Measurements from ENCODE around the gene SRSF9. TPM values are rescaled to one million over a fixed set of nuclear protein-coding genes. Genes with fewer than 3 reads are reported as not detected.

SRSF9 gene
- total and polyA plus RNA-seq, 2 of the 13 experiments (the other 11 are each of a cell fraction or from before 2014, with no cell fraction given): 125 to 144 TPM

GRCh38 chr12:120468325-120468820 lies 1.2 kb downstream of the SRSF9 start (continued):
- no peak for TF ChIP-seq CHCHD3 (CRISPR knock-in tag; IDR thresholded peaks at IDR 0.05)
- TF ChIP-seq STAT5B (CRISPR knock-in tag; IDR thresholded peaks at IDR 0.05): no peak
- no peak for TF ChIP-seq ZFP36 (IDR thresholded peaks at IDR 0.05; ENCODE audit: borderline replicate concordance, low read depth, low read length, partially characterized antibody)
- TF ChIP-seq E2F5 (CRISPR knock-in tag; conservative IDR thresholded peaks at IDR 0.05): 0 out of 2 replicates have a peak, but pooled peaks have one; percentile 1
- TF ChIP-seq U2AF1 (optimal IDR thresholded peaks at IDR 0.05; ENCODE audit: low read depth, low read length): no peak
- no peak for TF ChIP-seq FOSL1 (CRISPR knock-in tag; IDR thresholded peaks at IDR 0.05; ENCODE audit: borderline replicate concordance)
- no peak for TF ChIP-seq ZNF570 (CRISPR knock-in tag; IDR thresholded peaks at IDR 0.05; ENCODE audit: borderline replicate concordance)
- 0 out of 2 replicates have a peak, but pooled peaks have one; percentile 32 for TF ChIP-seq ZNF761 (CRISPR knock-in tag; conservative IDR thresholded peaks at IDR 0.05)
- TF ChIP-seq, protein P1, sequence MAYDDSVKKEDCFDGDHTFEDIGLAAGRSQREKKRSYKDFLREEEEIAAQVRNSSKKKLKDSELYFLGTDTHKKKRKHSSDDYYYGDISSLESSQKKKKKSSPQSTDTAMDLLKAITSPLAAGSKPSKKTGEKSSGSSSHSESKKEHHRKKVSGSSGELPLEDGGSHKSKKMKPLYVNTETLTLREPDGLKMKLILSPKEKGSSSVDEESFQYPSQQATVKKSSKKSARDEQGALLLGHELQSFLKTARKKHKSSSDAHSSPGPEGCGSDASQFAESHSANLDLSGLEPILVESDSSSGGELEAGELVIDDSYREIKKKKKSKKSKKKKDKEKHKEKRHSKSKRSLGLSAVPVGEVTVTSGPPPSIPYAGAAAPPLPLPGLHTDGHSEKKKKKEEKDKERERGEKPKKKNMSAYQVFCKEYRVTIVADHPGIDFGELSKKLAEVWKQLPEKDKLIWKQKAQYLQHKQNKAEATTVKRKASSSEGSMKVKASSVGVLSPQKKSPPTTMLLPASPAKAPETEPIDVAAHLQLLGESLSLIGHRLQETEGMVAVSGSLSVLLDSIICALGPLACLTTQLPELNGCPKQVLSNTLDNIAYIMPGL (CRISPR knock-in tag; IDR thresholded peaks at IDR 0.05; ENCODE audit: borderline replicate concordance in 1 of 2, low read depth in 1 of 2): no peak
- TF ChIP-seq, protein P2, sequence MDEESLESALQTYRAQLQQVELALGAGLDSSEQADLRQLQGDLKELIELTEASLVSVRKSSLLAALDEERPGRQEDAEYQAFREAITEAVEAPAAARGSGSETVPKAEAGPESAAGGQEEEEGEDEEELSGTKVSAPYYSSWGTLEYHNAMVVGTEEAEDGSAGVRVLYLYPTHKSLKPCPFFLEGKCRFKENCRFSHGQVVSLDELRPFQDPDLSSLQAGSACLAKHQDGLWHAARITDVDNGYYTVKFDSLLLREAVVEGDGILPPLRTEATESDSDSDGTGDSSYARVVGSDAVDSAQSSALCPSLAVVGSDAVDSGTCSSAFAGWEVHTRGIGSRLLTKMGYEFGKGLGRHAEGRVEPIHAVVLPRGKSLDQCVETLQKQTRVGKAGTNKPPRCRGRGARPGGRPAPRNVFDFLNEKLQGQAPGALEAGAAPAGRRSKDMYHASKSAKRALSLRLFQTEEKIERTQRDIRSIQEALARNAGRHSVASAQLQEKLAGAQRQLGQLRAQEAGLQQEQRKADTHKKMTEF (CRISPR knock-in tag; IDR thresholded peaks at IDR 0.05): peak; percentile 34; the same call in 1 of the 2 replicates
- no peak for TF ChIP-seq SMAD1 (CRISPR knock-in tag; IDR thresholded peaks at IDR 0.05; ENCODE audit: borderline replicate concordance, low read depth)
- no peak for TF ChIP-seq ZHX2 (IDR thresholded peaks at IDR 0.05; ENCODE audit: low read depth)
- no peak for TF ChIP-seq ZHX2 (CRISPR knock-in tag; IDR thresholded peaks at IDR 0.05; ENCODE audit: borderline replicate concordance)
- TF ChIP-seq, protein P3, sequence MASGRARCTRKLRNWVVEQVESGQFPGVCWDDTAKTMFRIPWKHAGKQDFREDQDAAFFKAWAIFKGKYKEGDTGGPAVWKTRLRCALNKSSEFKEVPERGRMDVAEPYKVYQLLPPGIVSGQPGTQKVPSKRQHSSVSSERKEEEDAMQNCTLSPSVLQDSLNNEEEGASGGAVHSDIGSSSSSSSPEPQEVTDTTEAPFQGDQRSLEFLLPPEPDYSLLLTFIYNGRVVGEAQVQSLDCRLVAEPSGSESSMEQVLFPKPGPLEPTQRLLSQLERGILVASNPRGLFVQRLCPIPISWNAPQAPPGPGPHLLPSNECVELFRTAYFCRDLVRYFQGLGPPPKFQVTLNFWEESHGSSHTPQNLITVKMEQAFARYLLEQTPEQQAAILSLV (CRISPR knock-in tag; IDR thresholded peaks at IDR 0.05; ENCODE audit: borderline replicate concordance): no peak
- no peak for TF ChIP-seq GABPA (IDR thresholded peaks at IDR 0.05; ENCODE audit: low read depth, low read length)
- TF ChIP-seq GABPA (CRISPR knock-in tag; IDR thresholded peaks at IDR 0.05; ENCODE audit: low read depth): 0 out of 2 replicates have a peak, but pooled peaks have one; percentile 18
- no peak for TF ChIP-seq BATF2 (CRISPR knock-in tag; IDR thresholded peaks at IDR 0.05)

All from HepG2 (cell line).